Transverse colon (tissue), 4 donors: ENCODE results near the gene ERC2. TPM values are rescaled to one million over a fixed set of nuclear protein-coding genes. Genes with fewer than 3 reads are reported as not detected.

ENCODE experiments used
- DNase-seq: peaks from one replicate; pipeline ENCODE4 v3.0.0-alpha.2; 2019
- H3K27ac ChIP-seq, 4 donors: fragments of 200-600 bp; sonication (generic); 2 replicates each; pipeline ENCODE4 v1.5.1; 2016 to 2018; ENCODE audit warnings: inconsistent platforms in 4 of 4
- H3K27me3 ChIP-seq: fragments of 200-600 bp; sonication (generic); 2 replicates; pipeline ENCODE4 v1.5.1; 2017; ENCODE audit warnings: inconsistent platforms
- H3K36me3 ChIP-seq, 4 donors: fragments of 200-600 bp; sonication (generic); 2 replicates each; pipeline ENCODE4 v1.5.1; 2017 to 2019; ENCODE audit warnings: inconsistent platforms in 4 of 4
- H3K4me1 ChIP-seq, 4 donors: fragments of 200-600 bp; sonication (generic); 2 replicates each; pipeline ENCODE4 v1.5.1; 2017 to 2020; ENCODE audit warnings: inconsistent platforms in 4 of 4
- H3K4me3 ChIP-seq, 4 donors: fragments of 200-600 bp; sonication (generic); 1 replicate in 1 of 4; 2 replicates in 3 of 4; pipeline versions ENCODE4 v1.5.1 to v1.6.1; 2017 to 2019; ENCODE audit warnings: inconsistent platforms in 4 of 4
- H3K9me3 ChIP-seq, 2 donors: fragments of 200-600 bp; sonication (generic); 2 replicates each; pipeline ENCODE4 v1.5.1; 2017 to 2019; ENCODE audit warnings: inconsistent platforms in 2 of 2
- CTCF ChIP-seq, 5 experiments: fragments of 200-600 bp in 3 of 5; fragments of 450-650 bp in 2 of 5; sonication (generic) in 3 of 5; IDR thresholded peaks; 1 replicate in 2 of 5; 2 replicates in 3 of 5; pipeline ENCODE4 v1.5.1; 2016 to 2017; ENCODE audit warnings: antibody characterized with exemption in 5 of 5, inconsistent platforms in 3 of 5, mild to moderate bottlenecking in 2 of 5, moderate library complexity in 1 of 5
- EP300 ChIP-seq: sonication (generic); formaldehyde crosslinking; IDR thresholded peaks from one replicate; pipeline ENCODE4 v1.6.1; 2017; ENCODE audit warnings: antibody characterized with exemption, low read depth
- POLR2A ChIP-seq: fragments of 450-650 bp; IDR thresholded peaks from one replicate; pipeline ENCODE4 v1.6.1; 2016; ENCODE audit warnings: antibody characterized with exemption, mild to moderate bottlenecking, moderate library complexity
- POLR2AphosphoS5 ChIP-seq, 3 donors: sonication (generic); formaldehyde crosslinking; IDR thresholded peaks; one replicate each; pipeline ENCODE4 v1.6.1; 2016; ENCODE audit warnings: antibody characterized with exemption in 3 of 3
- WGBS, 2 donors: methylation state at CpG; one replicate each; pipeline ENCODE4 v1.1.5; 2018; ENCODE audit warnings: low coverage in 1 of 2; 5-methylcytosine and 5-hydroxymethylcytosine counted together
- in situ Hi-C, 4 donors: fragments of 200-750 bp; cut with MboI; loops; one replicate each; pipeline versions ENCODE4 v1.15.0 to v1.15.1; 2017; ENCODE audit warnings: low sequenced_read_pairs in 3 of 4, low pct_ligation_motif_present in 1 of 4, low pct_unique_long_range_greater_than_20kb in 1 of 4
- intact Hi-C: fragments of 100-400 bp; cut with DNase I; formaldehyde crosslinking; loops from one replicate; pipeline ENCODE4 v1.15.1; 2023; ENCODE audit warnings: low total_unique reads
- total RNA-seq, 4 donors: library from RNA; depleted of rRNA; stranded (reverse); fragments of >200 nt; gene quantifications; one replicate each; pipeline ENCODE4 v1.1.0, GENCODE V29; 2016

ERC2 gene
- total RNA-seq, 4 donors from 2014 or later, result 0.41 to 1.3 TPM; not detected in 2

DNA sequence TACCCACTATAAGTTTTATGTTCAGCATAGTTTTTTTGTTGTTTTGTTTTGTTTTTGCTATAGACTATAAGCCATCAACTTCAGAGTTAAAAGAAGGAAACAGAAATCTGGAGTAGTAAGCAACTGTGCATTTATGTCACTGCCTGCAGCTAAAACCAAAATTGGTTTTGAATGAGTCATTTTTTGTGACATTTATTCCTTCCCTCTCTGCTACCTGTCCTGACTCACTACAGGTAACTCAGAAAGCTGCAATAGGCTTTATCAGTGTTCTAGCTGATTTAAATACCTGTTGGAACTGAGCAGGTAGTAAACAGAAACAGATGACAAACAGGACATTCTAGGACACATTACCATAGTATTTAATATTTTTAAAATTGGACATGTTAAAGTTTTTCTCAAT, 587.9 kb downstream of the ERC2 start:
- Histone ChIP-seq H3K27me3 (no peaks in the 10 kb centered on the region), H3K27ac (no peak overlapping the region), H3K4me1 (no peaks in the 10 kb centered on the region), H3K9me3 (no peaks in the 10 kb centered on the region), H3K36me3 (no peaks in the 10 kb centered on the region), H3K4me3 (no peak overlapping the region)
- TF ChIP-seq EP300, result no peak
- no peak for TF ChIP-seq POLR2A
- no peak for DNase-seq
- in situ Hi-C loops (loop anchor here in 1 of 4 donors (25.0 kb wide), 1 partner anchor 393 kb away; the partner anchor contains the start of gene WNT5A), intact Hi-C loops (no loop called here)

GRCh38 chr3:55879901-55880331, 588.4 kb downstream of the ERC2 start:
- in situ Hi-C loops (loop anchor here in 1 of 4 donors (25.0 kb wide), 1 partner anchor 393 kb away; the partner anchor contains the start of gene WNT5A), intact Hi-C loops (no loop called here)
- no peak overlapping the region for H3K27ac ChIP-seq
- no peaks in the 10 kb centered on the region for H3K9me3 ChIP-seq
- H3K4me1 ChIP-seq, result no peaks in the 10 kb centered on the region
- no peak overlapping the region for H3K4me3 ChIP-seq
- no peak for TF ChIP-seq POLR2A
- TF ChIP-seq POLR2AphosphoS5 (IDR thresholded peaks at IDR 0.05), result no peak
- no peak for TF ChIP-seq CTCF (IDR thresholded peaks at IDR 0.05)
- TF ChIP-seq EP300, result no peak
- WGBS, 2 donors, result 33 to 57% methylated on average over 1 to 2 of the region's 2 CpGs
- no peak for DNase-seq
- H3K36me3 ChIP-seq, result no peaks in the 10 kb centered on the region
- H3K27me3 ChIP-seq, result no peaks in the 10 kb centered on the region

GRCh38 chr3:55877703-55878102, 590.6 kb downstream of the ERC2 start:
- in situ Hi-C loops, result loop anchor here in 1 of 4 donors (25.0 kb wide), 1 partner anchor 390 kb away; the partner anchor contains the start of gene WNT5A
- 79 to 80% methylated on average over 2 to 4 of the region's 4 CpGs for WGBS, 2 donors

DNA sequence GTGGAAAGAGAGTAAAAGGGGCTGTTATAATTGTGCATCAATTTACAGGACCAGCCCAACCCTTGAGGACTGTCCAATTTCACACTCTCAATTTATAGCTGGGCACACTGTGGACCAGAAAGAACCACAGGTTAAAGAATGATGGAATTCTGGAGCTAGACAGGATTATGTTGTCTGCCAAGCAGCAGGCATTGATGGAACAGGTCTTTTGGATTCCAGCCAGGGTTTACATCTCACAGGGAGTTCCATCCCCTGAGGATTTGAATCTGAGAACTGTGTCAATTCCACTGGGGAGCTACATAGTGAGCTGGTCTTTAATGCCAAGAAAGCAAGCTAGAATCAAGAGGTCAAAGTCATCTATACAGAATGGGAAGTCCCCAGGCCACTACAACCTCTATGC, 591.7 kb downstream of the ERC2 start:
- intact Hi-C loops (no loop called here), in situ Hi-C loops (loop anchor here in 1 of 4 donors (25.0 kb wide), 1 partner anchor 389 kb away; the partner anchor contains the start of gene WNT5A)
- H3K4me3 ChIP-seq, result no peak overlapping the region
- no peak overlapping the region for H3K27ac ChIP-seq
- H3K27me3 ChIP-seq, result no peaks in the 10 kb centered on the region
- no peak for TF ChIP-seq CTCF (IDR thresholded peaks at IDR 0.05)
- no peak for TF ChIP-seq EP300
- no peak for TF ChIP-seq POLR2AphosphoS5 (IDR thresholded peaks at IDR 0.05)
- no peak for TF ChIP-seq POLR2A
- H3K36me3 ChIP-seq, result no peaks in the 10 kb centered on the region
- no peaks in the 10 kb centered on the region for H3K4me1 ChIP-seq
- H3K9me3 ChIP-seq, result no peaks in the 10 kb centered on the region
- no peak for DNase-seq

More at GRCh38 chr3:55877703-55878102, 590.6 kb downstream of the ERC2 start:
- H3K4me3 ChIP-seq, result no peak overlapping the region
- no peaks in the 10 kb centered on the region for H3K9me3 ChIP-seq
- TF ChIP-seq CTCF (IDR thresholded peaks at IDR 0.05), result no peak
- no peak for TF ChIP-seq POLR2A
- intact Hi-C loops, result no loop called here
- H3K36me3 ChIP-seq, result no peaks in the 10 kb centered on the region
- H3K27ac ChIP-seq, result no peak overlapping the region
- H3K4me1 ChIP-seq, result no peaks in the 10 kb centered on the region
- H3K27me3 ChIP-seq, result no peaks in the 10 kb centered on the region
- no peak for DNase-seq

GRCh38 chr3:55875113-55875512, 593.2 kb downstream of the ERC2 start:
- Histone ChIP-seq H3K36me3 (no peaks in the 10 kb centered on the region), H3K4me3 (no peak overlapping the region), H3K27ac (no peak overlapping the region), H3K27me3 (no peaks in the 10 kb centered on the region), H3K4me1 (no peaks in the 10 kb centered on the region), H3K9me3 (no peaks in the 10 kb centered on the region)
- 71% methylated on average over 1 of the region's 1 CpG; no CpG with 5 or more reads in 1 of the 2 donors for WGBS, 2 donors
- in situ Hi-C loops, result loop anchor here in 1 of 4 donors (25.0 kb wide), 1 partner anchor 388 kb away; the partner anchor contains the start of gene WNT5A
- intact Hi-C loops, result no loop called here
- DNase-seq, result no peak
- no peak for TF ChIP-seq CTCF (IDR thresholded peaks at IDR 0.05)
- TF ChIP-seq POLR2AphosphoS5 (IDR thresholded peaks at IDR 0.05), result no peak
- TF ChIP-seq EP300, result no peak
- no peak for TF ChIP-seq POLR2A
